ENCODE data around the gene RNASEH2A.
"Not testable (repeated sequence)": the region's sequence is repeated elsewhere in the genome, so short reads cannot be mapped to it uniquely, and the experiment has no call there.

Gene RNASEH2A

DNA sequence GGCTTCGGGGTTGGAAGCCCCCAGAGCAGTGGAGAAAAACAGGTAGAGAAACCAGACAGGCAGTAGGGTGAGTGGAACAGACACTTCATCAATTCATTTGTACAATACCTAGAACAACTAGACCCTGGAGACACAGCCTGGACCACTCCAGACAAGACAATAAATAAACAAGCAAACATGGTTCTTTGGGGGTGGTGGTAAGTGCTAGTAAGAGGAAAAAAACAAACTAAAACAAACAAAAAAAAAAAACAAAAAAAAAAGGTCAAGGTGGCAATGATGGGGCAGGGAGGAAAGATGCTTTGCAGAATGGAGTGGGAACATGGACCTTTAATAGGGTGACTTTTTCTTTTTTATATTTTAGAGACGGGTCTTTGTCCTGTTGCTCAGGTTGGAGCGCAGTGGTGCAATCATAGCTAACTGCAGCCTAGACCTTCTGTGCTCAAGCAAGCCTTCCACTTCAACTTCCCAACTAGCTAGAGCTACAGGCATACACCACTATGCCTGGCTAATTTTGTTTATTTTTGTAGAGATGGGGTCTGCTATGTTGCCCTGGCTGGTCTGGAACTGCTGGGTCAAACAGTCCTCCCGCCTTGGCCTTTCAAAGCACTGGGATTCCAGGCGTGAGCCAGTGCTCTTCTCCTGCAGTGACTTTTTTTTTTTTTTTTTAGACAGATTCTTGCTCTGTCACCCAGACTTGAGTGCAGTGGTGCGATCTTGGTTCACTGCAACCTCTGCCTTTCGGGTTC, 12.0 kb upstream of the RNASEH2A start:
- peak; percentile 67 for DNase-seq (ENCODE audit: low read depth)

DNA sequence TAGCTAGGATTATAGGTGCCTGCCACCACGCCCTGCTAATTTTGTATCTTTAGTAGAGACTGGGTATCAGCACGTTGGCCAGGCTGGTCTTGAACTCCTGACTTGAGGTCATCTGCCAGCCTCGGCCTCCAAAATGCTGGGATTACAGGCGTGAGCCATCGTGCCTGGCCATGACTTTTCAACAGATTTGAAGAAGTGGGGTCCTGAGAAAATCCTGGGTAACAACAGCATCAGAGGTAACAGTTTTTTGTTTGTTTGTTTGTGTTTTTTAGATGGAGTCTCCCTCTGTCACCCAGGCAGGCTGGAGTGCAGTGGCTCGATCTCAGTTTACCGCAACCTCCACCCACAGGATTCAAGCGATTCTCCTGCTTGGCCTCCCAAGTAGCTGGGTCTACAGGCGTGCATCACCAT, 11.4 kb upstream of the RNASEH2A start:
- peak; percentile 50 for DNase-seq (ENCODE audit: low read depth)

- DNase-seq (ENCODE audit: low read depth), result peak; percentile 73
Measured at GRCh38 chr19:12796146-12797071, 10.0 kb upstream of the RNASEH2A start.

DNA sequence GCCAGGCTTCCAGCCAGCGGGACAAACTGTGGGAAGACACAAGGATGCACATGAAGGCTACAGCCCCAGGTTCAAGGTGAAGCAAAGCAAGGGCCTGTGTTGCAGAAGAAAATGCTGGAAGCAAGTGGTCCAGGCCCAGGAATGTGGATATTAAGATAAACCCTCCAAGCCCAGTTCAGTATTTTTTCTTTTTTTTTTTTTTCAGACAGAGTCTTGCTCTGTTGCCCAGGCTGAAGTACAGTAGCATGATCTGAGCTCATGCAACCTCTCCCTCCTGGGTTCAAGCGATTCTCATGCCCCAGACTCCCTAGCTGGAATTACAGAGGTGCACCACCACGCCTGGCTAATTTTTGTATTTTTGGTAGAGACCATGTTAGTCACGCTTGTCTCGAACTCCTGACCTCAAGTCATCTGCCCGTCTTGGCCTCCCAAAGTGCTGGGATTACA, 9.2 kb upstream of the RNASEH2A start:
- no peak for DNase-seq (ENCODE audit: low read depth)

DNA sequence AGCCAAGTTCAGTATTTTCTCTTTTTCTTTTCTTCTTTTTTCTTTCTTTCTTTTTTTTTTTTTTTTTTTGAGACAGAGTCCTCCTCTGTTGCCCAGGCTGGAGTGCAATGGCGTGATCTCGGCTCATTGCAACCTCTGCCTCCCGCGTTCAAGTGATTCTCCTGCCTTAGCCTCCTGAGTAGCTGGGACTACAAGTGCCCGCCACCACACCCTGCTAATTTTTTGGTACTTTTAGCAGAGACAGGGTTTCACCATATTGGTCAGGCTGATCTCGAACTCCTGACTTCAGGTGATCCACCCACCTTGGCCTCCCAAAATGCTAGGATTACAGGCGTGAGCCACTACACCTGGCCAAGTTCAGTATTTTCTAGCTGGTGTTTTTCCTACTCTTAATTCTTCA, 8.8 kb upstream of the RNASEH2A start:
- DNase-seq (ENCODE audit: low read depth), result not testable (repeated sequence)

GRCh38 chr19:12799742-12800465, 6.5 kb upstream of the RNASEH2A start:
- no peak for DNase-seq (ENCODE audit: low read depth)

- no peak for DNase-seq (ENCODE audit: low read depth)
Measured at GRCh38 chr19:12800466-12800770, 6.0 kb upstream of the RNASEH2A start.

DNA sequence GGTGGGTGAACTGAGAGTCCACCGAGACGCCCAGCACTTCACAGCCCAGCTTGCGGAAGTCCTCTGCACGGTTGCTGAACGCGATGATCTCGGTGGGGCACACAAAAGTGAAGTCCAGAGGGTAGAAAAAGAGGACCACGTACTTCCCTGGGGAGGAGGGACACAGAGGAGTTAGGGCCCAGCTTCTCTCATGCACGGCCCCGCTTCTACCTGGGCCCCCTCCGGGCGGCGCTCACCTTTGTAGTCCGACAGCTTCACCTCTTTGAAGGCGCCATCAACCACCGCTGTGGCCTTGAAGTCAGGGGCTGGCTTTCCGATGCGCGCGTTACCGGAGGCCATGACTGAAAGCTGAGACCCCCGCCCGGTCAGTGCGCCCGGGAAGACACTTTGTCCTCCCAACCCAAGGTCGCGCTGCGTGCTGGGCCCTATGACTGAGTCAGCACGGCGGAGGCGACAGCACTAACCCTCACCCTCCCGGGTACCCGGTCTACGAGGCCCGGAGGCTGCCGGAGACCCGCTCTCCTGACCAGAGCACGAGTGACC, 5.4 kb upstream of the RNASEH2A start:
- no peak for DNase-seq (ENCODE audit: low read depth)

DNA sequence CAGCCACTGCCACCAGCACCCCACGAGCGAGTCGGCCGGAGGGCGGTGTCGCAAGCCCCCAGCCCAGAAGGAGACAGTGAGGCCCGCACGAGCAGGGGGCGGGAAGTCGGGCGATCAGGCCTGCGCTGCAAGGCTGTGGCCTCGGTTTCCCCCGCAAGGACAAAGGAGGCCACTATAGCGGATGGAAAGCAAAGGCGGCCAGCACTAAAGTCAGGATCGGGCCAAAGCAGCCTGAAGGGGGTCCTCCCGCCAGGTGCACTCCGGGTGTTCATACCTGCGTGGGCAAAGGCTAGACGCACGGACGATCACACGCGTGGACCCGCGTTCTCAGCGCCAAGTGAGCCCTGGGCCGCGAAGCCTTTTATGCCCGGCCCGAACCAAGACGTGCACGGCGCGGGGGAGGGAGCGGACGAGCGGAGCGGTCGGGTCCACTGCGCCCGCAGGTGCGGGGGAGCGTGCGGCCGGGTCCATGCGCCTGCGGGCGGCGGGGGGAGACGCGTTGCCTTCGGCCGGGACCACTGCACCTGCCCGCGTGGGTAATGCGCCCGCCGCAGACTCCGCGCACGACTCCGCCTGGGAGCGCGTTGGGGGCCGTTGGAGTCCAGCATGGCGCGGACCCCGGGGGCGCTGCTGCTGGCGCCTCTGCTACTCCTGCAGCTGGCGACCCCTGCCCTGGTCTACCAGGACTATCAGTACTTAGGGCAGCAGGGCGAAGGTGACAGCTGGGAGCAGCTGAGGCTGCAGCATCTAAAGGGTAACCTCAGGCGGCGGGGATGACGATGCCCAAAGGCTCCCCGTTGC, 4.7 kb upstream of the RNASEH2A start, which contains the start of the genes PRDX2 and THSD8:
PRDX2 (minus strand) TSS at position 335 of the 801 bp plus-strand sequence. CDS start 539 bp downstream, outside the sequence.
THSD8 (plus strand) TSS at position 604 of the 801 bp plus-strand sequence; CDS start at position 607, 3 bp downstream.
- peak; percentile 71 for DNase-seq (ENCODE audit: low read depth)

DNA sequence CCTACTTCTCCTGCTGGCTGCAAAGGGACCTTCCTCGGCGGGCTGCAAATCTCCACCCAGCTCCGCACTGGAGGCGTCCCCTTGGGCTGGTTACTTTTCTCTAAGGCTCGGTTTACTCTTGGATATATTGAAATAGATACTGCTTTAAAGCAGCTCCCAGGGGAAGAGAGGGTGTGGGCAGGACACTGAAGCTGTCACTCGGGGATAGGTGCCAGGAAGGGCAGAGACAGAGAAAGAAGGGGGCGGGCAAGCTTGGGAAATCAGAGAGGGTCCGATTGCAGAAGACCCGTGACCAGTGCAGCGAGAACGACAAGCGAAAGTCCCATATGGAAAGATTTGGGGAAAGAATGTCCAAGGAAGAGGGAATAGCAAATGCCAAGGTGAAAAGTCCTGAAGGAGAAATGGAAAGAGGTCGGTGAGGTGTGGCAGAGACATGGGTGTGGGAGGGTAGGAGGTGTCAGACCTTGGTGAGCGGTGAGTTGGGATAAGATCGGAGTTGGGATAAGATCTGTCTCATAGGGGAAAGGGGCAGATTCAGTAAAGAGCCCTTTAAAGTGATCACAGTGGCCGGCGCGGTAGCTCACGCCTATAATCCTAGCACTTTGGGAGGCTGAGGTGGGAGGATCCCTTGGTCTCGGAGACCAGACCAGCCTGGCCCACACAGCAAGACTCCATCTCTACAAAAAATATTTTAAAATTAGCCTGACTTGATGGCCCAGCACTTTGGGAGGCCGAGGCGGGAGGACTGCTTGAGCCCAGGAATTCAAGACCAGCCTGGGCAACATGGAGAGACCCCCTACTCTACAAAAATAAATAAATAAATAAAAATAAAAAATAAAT, 3.9 kb upstream of the RNASEH2A start:
- DNase-seq (ENCODE audit: low read depth), result peak; percentile 59

DNA sequence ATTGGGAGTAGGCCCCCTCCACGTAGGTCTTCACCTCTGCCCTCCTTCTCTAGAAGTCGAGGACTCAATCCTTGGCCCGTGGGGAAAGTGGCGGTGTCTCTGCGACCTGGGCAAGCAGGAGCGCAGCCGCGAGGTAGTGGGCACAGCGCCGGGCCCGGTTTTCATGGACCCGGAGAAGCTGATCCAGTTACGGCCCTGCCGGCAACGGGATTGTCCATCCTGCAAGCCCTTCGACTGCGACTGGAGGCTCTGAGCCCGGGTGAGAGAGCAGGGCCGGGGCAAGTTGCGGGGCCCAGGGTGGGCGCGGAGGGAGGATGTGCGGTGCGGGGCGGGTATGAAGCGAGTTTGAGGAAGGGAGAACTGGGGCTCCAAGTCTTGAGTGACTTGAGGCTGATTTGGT, 2.3 kb upstream of the RNASEH2A start:
- DNase-seq (ENCODE audit: low read depth), result no peak

DNA sequence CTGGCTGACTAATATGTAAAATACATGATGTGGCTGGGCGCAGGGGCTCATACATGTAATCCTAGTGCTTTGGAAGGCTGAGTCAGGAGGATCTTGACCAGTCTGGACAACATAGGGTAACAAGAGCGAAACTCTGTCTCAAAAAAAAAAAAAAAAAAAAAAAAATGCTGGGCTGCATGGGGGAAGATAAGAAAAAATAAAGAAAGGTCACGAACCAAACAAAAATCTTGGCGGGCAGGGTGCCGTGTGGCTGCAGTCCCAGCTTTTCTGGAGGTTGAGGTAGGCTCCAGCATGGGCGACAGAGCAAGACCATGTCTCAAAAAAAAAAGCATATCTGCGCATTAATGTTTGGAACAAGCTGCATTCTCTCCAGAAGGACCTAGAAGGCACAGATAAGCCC, 8.7 kb downstream of the RNASEH2A start:
- no peak for DNase-seq (ENCODE audit: low read depth)

- not testable (repeated sequence) for DNase-seq (ENCODE audit: low read depth)
Measured at GRCh38 chr19:12817188-12817587, 10.8 kb downstream of the RNASEH2A start.

DNA sequence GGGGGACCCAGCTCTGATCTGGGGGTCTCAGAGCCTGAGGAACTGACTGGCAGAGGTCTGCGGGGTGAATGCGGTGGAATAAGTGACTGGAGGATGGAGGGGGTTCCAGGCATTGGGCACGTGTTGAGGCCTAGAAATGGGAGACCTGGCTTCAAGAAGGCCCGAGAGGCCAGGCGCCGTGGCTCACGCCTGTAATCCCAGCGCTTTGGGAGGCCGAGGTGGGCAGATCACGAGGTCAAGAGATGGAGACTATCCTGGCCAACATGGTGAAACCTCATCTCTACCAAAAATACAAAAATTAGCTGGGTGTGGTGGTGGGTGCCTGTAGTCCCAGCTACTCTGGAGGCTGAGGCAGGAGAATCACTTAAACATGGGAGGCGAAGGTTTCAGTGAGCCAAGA, 11.4 kb downstream of the RNASEH2A start:
- DNase-seq (ENCODE audit: low read depth), result not testable (repeated sequence)

DNA sequence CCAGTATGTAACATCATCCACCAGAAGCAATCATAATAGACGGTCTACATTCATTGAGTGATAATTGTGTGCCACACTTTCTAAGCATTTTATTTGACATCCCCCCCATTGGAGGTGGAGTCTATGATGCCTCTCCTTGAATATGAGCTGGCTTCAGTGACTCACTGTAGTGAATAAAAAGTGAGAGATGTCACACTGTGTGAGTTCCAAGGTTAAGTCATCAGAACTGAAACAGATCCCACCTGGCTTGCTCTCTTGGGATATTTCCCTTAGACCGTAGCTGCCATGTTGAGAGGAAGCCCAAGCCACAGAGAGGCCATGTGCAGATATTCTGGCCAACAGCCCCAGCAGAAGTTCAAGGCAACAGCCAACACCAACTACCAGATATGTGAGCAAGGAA, 15.4 kb downstream of the RNASEH2A start:
- DNase-seq (ENCODE audit: low read depth), result no peak

GRCh38 chr19:12825254-12826131, 19.1 kb downstream of the RNASEH2A start:
- no peak for DNase-seq (ENCODE audit: low read depth)

GRCh38 chr19:12828494-12828893, 22.1 kb downstream of the RNASEH2A start:
- DNase-seq (ENCODE audit: low read depth), result peak; percentile 32

DNA sequence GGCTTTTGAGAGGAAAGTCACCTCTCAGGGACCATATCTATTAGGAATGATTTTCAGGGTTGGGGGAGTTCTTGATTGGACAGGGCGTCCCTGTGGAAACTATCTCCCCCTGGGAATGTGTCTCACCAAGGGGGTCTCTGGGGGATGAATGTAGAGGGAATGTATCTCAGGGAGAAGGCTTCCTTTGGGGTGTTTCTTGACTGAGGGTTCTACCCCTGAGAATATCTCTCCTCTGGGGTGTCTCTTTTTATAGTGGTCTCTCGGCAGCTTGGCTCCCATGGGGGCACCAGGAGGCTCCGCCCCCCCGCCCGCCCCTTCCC, 27.0 kb downstream of the RNASEH2A start:
- no peak for DNase-seq (ENCODE audit: low read depth)
